ENCODE measurements around the gene ZNF189.
A peak's percentile ranks its signal among the peaks of the same experiment; 100 is the strongest.

Gene ZNF189

DNA sequence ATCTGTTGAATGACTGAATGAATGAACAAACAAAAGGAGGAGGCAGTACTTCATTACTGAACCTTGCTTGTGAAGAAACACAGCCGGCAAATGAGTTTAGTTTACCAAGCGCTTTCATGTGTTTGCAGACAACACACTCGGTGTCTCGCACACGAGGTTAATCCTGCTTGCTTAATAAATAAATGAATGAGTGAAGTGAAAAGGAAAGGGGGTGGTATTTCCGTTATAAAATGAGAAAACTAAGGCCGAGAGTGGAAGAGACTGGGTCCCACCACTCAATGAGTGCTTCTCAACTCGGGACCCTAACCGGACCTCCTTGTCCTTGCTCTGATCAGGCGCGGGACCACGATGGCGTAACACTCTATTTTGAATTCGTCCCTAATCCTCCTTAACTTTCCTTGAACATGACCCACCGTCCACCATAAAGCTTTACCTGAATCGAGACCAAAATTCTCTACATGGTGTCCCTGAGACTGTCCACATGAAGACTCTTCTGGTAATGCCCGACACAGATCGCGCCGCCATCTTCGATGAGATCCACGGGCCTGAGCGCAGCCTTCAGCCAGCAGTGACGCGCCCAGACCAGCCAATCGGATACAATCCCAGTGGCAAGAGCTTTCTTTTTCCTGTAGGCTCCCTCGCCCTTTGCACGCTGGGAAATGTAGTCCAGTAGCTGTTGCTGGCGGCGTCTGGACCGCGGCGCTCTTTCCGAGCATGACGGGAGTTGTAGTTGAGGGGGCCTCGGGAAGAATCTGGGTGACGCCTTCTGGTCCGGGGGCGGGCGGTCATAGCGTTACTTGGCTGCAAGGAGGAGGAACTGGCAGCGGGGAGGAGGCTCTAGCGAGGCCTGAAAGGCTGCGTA, at the start of gene ZNF189, which contains the start of gene MRPL50:
TSS of gene ZNF189 (plus strand) at position 784 of the 862 bp plus-strand sequence. CDS start 306 bp downstream, outside the sequence.
TSS of gene MRPL50 (minus strand) at position 551 of the 862 bp plus-strand sequence. CDS start at position 525, 26 bp downstream.
- DNase-seq = peak; percentile 100

DNA sequence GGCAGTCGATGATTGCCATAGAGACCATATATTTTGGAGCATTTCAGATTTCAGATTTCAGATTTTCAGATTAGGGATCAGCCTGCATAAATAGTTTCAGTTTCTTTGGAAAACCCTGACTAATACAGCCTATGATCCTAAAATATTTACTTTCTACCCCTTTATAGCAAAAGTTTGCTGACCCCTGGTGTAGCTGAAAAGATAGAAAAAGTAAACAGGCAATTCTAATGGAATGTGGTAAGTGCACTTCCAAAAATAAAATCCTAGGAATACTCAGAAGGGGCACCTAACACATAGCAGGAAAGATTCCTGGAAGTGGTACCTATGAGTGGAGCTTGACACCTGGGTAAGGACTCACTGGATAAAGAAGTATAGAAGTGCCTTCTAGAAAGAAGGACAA, 48.4 kb upstream of the ZNF189 start:
- DNase-seq = no peak

DNA sequence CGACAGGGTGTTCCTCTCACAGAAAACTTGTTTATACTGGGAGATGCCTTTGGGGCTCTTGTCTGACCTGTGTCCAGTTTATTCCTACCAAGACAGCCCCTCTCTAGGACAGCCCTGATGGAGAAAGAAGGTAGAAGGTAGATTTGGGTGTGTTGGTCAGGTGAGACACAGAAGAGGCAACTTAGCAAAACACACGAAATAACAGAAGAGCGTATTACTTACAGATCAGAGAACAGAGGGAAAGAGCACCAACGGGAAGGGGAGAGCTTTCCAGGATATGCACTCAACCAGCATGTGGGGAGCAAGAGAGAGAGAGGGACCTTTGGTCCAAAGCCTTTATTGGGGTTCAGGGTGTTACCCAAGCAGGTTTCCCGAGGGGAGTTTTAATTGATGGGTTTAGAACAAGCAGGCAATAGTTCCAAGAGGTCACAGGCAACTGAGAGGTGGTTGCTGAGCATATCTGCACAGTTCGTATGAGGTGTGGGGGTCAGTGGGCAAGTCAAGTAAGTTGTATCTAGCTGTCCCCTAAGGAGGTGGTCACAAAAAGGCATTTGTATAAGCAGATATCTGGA, 45.7 kb upstream of the ZNF189 start:
- no peak for DNase-seq

DNA sequence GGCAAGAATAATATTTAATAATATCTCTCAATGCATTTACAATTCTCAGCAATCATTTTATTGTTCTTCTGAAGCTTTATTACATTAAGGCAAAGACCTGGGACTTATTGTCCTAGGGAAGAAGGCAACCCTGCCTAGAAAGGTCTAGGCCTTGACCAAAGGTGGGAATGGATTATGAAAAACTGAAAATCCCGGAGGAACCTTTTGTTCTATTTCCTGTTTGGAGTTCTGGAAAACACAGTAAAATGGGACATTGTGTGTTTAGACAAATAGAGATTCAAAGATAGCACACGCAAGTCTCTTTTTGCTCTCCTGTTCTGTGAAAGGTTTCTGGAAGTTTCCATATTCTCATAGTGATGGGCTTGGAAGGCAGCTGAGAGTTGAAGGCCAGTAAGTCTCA, 45.0 kb upstream of the ZNF189 start:
- DNase-seq = no peak

DNA sequence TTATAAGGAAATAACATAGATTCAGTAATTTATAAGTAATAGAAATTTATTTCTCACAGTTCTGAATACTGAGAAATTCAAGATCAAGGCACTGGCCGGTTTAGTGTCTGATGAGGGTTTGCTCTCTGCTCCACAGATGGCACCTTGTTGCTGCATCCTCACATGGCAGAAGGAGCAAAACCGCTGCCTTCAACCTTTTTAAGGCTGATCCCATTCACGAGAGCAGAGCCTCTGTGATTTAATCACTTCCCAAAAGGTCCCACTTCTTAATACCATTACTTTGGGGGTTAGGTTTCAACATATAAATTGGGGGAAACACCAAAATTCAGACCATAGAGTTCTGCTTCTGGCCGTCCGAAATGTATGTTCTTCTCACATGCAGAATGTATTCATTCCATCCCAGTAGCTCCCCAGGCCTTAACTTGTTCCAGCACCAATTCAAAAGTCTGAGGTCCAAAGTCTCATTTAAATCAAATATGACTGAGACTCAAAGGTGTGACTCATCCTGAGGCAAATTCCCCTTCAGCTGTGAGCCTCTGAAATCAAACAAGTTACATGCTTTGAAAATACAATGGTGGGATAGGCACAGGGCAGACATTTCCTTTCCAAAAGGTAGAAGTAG, 44.4 kb upstream of the ZNF189 start:
- no peak for DNase-seq

DNA sequence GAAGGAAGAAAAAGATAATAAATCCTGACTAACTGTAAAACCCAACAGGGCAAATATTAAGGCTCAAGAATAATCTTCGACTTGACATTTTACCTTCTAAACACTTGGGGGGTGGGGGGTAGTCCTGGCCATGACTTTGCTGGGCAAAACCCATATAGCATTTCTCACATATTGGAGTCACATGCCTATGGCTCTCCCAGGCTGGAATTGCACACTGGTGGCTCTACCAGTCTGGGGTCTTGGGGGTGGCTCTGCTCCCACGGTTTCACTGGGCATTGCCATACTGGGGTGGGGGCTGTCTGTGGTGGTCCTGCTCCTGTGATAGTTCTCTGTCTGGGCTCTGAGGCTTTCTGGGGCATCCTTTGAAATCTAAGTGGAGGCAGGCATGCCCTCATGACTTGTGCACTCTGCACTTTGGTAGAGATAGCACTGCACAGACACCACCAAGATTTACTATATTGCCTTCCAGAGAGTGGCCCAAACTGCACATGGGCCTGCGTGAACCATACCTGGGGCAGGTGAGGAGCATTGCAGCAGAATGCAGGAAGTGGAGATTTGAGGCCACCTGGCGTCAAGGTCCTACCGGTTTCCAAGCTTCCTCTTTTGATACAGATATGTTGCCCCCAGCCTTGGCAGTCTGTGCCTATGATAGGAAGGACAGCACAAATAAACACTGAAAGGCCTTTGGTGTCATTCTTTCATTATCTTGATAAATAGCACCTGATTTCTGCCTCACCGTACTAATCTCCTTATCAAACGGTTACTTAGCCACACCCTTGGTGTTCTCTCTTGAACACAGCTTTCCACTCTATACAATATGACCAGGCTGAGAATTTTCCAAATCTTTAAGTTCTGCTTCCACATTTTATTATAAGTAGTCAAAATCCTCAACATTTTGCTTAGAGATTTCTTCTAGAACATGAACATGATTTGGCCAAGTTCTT, 43.6 kb upstream of the ZNF189 start:
- no peak for DNase-seq

DNA sequence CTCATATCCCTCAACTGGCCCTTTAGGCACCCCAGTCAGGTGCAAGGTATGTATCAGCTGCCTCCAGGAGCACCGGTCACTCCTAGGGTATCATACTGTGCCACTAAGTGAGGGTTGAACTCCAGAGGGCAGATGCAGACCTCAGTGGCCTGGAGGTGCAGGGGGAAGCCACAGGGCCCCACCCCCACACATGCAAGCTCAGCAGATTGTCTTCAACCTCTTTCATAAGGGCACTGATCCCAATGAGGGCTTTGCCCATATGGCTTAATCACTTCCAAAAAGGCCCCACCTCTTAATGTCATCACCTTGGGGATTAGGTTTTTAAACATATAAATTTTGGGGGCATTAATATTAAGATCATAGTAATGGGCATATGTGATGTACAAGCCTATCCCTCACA, 42.0 kb upstream of the ZNF189 start:
- no peak for DNase-seq

DNA sequence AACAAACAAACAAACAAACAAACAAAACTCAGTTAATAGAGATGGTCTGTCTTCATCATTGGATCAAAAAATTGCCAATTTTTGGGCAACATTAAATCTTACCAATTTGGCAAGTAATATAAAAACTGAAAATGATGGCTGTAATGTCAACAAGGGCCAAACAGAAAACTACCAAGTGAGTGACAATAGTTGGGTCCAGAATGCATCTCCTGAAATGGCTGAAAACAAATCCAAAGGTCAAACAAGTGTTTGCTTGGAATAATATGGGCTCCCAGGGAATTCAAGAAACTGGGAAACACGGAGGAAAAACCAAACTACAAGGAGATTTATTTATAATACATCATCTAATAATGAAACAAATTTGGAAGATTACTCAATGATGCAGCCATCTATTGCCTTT, 39.0 kb upstream of the ZNF189 start:
- DNase-seq = no peak

DNA sequence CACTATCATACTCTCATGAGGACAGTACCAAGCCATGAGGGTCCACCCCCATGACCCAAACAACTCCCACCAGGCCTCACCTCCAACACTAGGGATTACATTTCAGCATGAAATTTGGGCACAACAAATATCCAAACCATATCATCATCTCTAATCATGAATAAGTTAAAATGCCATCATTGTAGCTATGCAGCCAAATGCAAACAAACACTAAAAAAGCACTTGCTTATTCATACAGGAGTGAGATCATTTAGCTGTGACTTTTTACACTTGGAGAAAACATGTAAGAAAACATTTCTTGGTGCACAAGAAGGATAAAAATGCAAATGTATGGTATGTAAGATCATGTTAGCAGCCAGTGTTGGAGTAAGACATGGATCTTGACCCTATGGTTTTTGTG, 38.0 kb upstream of the ZNF189 start:
- DNase-seq = no peak

DNA sequence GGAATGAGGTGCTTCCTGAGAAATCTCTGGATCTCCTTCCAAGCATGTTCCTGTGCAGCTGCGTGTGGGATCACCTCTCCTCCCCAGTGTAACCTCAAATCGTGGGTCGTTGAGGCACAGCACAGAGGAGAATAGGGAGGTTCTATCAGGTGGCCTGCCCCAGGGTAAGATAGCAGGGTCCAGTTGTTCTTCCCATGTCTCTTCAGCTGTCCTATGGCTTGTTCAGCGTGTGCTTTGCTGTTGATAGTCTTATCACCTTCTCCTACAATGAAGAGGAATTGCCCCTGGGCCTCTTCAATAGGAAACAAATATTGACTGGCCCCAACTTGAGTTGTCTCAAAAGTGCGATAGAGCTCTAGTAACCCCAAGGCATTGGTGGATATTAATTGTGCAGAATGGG, 36.2 kb upstream of the ZNF189 start:
- no peak for DNase-seq

DNA sequence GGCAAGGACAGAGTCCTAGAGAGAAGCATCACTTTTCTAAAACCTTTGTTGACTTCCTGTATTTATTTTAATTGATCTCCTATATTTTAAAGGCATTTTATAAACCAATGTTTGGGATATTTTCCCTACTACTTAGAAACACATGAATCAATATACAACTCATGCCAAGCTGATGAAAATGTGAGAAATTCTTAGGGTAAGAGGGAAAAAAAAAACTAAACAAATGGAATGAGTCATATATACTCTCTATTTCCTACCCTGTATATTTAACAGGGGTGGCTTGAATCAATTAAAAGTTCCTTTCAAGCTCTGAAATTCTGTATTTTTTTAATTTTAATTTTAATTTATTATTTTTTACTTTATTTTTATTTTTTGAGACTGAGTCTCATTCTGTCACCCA, 33.5 kb upstream of the ZNF189 start:
- DNase-seq = no peak

DNA sequence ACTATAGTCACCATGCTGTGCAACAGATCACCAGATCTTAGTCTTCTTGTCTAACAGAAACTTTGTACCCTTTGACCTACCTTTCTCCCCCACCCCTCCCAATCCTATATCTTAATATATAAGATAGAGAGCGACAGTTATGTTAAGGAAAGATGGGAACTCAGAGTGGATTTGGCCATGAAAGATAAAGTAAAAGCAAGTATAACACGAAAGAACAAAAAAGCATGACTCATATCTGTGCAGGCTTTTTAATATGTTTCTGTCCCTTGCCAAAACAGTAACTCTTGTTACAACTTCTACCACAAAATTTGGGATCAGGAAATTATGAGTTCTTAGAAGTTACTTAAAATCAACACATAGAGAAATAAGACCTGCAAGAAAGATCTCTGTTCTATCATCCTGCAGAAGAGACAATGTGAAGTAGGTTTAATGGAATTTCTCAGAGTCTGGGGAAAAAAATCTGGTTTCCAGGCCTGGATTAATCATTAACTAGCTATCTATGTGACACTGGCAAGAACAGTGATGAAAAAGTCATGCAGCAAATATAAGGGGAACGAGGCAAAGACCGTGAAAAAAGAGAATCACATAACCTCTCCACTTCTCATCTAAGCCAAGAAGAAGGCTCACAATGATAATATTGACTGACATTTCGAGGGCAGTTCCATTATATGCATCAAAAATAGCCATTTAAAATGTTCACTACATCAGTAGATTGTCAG, 32.5 kb upstream of the ZNF189 start:
- no peak for DNase-seq

DNA sequence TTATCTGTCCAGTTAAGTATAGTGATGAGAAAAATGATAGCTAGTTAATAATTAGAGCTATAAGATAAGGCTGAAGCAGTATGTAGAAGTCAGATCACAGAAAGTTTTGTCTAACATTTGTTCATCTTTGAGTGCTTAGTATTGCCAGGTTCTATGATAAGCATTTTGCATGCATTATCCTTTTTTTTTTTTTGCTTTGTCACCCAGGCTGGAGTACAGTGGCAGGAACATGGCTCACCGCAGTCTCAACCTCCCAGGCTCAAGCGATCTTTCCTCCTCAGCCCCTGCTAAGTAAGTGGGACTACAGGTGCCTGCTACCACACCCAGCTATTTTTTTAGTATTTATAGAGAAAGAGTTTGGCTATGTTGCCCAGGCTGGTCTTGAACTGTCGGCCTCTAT, 31.3 kb upstream of the ZNF189 start:
- no peak for DNase-seq

DNA sequence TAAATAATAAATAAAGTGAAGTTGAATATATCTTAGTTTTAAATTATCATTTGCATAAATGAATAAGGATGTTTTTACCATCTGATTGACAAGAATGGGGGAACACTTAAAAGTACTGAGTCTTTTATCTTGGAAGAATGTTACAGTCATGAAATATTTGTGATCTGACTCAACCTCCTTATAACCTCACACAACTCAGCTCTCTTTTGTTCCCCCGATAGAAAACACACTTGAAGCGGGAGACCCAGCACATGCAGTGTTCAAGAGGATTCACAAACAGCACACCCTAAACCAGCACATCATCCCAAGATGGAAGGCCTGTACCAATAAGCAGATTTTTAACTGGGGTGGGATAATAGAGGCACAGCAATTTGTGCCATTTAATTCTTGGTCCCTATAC, 29.4 kb upstream of the ZNF189 start:
- DNase-seq = no peak

DNA sequence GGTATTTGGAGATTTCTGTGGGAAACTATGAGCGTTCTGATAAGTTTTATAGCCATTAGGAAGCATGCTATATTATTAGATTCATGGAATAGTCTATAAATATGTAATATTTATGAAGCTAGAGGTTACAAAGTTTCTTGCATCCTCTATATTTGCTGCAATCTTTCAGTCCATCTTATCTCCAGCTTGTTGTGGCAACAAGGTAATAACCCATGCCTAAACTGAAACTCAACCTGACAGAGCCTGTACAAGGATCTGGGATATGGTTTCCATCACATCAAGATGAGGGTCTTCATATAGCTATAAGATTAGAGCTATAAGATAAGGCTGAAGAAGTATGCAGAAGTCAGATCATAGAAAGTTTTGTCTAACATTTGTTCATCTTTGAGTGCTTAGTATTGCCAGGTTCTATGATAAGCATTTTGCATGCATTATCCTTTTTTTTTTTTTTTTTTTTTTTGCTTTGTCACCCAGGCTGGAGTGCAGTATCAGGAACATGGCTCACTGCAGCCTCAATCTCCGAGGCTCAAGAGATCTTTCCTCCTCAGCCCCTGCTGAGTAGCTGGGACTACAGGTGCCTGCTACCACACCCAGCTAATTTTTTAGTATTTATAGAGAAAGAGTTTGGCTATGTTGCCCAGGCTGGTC, 28.6 kb upstream of the ZNF189 start:
- DNase-seq = no peak

DNA sequence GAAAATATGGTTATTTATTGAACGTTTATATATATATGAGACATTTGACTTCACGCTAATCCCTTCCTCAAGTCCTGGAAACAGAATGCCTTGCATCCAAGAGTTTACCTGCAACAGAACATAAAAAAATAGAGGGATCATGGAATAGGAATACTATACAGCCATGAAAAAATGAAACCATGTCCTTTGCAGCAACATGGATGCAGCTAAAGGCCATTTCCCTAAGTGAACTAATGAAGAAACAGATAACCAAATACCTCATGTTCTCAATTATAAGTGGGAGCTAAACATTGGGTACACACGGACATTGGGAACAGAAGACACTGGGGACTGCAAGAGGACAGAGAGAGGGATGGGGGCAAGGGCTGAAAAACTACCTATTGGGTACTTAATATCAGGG, 26.8 kb upstream of the ZNF189 start:
- DNase-seq = no peak

DNA sequence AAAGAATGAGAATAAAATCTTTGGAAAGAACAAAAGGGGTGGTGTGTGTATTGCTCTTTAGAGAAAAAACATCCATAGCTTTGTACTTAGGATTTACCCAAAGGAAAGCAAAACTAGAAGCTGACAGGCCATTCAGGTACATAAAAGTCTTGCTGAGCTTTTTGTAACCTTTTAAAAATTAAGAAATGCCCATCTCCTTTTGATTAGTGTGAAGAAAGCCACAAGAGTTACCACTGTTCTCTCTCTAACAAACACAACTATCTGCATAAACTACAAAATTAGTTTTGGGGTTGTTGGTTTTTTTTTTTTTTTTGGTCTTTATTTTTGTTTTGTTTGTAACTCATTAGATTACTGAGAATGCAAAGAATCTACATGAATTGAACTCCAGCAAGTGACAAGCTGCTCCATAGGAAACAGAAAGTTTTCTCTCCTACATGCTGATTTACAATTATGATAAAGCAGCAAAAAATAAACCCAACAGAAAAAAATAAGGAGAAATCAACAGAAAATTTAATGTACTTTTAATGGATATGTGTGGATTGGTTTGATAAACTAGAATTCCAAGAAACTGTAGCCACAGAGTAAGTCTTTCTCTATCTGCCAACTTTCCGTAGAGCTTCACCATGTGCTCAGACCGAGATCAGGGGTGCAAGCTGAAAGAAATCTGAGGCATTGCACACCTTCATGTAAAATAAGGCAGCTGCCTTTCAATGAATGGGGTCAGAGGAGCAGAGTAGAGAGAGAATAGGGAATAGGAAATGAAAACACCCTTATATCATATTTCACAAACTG, 26.1 kb upstream of the ZNF189 start:
- no peak for DNase-seq

DNA sequence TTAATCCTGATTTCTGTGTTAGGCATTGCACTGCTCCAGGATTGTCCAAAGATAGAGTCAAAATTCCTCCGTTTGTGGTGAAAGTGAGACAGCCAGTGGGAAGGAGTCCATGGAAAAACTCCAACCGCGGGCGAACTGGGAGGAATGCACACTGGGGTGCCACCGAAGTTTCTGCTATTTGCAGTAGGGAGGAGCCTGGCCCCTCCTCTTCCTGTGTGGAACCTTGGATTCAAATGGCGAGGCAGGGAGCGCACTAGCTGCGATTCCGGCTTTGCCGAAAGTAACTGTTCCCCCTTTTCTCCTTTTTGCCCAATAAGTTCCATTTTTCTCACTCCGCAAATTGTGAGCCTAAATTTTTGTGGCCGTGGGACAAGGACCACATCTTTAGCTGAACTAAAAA, 23.1 kb upstream of the ZNF189 start:
- DNase-seq = no peak

DNA sequence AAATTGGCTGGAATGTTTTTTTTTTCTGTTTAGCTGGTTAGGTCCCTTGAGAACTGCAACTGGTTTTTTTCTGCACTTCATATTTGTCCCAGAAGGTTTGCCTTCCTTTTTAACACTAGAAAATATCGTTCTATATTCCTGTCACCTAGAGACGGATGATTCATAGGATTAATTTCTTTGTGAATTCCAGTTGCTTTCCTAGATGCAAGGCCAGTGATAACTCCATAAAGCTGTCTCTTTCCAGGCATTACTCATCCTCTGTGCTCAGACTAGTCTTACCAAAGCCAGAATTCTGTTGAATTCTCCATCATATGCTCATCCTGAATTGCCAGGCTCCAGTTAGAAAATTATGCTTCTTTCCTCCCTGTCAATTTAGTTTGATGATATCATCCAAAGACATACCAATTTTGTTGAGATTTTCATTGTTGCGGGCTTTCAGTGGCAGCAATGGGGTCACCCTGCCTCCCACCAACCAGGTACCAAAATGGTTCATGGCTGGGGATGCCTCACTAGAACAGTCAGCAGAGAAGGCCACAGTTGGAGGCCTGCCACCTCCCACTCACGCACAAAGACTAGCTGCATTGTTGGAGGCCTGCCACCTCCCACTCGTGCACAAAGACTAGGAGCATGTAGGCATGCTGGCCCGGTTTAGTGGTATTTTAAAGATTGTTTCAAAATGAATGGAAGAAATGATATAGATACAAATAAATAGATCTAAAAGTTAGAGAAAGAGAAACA, 22.4 kb upstream of the ZNF189 start:
- no peak for DNase-seq

DNA sequence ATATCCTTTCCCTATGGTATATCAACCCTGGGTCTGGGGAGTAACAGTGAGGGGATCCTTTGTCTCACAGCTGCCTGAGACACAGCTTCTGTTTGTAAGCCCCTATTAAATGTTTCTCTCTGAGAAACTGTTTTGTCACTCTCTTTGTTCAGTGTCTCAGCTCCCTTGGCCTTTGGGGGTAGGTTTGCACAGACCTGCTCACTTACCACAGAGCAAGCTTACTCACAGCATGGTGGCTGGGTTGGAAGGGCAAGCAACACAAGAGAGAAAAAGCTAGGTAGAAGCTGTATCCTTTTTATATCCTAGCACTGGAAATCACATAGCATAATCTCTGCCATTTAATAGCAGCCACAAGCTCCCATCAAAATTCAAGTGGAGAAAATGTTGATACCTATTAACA, 18.4 kb upstream of the ZNF189 start:
- no peak for DNase-seq
